ENCODE measurements around the gene RBM47.

DNA sequence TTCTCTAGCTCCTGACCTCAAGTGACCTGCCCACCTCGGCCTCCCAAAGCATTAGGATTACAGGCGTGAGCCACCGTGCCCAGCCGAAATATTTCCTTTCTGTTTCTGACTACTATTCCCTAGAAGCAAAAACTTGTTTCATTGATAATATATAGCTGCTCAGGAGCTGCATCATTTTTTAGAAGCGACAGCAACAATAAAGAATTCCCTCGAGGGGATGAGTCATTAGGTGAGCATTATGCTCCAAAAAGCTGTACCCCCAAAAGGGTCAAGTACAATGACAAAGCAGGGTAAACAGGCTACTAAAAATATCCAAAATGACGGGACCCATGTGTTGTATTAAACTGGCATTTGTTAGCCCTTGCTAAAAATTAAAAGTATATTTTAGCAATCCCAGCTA is 67.0 kb downstream of the RBM47 start:
- TF ChIP-seq, protein P1, sequence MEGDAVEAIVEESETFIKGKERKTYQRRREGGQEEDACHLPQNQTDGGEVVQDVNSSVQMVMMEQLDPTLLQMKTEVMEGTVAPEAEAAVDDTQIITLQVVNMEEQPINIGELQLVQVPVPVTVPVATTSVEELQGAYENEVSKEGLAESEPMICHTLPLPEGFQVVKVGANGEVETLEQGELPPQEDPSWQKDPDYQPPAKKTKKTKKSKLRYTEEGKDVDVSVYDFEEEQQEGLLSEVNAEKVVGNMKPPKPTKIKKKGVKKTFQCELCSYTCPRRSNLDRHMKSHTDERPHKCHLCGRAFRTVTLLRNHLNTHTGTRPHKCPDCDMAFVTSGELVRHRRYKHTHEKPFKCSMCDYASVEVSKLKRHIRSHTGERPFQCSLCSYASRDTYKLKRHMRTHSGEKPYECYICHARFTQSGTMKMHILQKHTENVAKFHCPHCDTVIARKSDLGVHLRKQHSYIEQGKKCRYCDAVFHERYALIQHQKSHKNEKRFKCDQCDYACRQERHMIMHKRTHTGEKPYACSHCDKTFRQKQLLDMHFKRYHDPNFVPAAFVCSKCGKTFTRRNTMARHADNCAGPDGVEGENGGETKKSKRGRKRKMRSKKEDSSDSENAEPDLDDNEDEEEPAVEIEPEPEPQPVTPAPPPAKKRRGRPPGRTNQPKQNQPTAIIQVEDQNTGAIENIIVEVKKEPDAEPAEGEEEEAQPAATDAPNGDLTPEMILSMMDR (tag by site-specific recombination; IDR thresholded peaks at IDR 0.05): no peak
- TF ChIP-seq, protein P2, sequence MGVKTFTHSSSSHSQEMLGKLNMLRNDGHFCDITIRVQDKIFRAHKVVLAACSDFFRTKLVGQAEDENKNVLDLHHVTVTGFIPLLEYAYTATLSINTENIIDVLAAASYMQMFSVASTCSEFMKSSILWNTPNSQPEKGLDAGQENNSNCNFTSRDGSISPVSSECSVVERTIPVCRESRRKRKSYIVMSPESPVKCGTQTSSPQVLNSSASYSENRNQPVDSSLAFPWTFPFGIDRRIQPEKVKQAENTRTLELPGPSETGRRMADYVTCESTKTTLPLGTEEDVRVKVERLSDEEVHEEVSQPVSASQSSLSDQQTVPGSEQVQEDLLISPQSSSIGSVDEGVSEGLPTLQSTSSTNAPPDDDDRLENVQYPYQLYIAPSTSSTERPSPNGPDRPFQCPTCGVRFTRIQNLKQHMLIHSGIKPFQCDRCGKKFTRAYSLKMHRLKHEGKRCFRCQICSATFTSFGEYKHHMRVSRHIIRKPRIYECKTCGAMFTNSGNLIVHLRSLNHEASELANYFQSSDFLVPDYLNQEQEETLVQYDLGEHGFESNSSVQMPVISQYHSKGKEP (tag by site-specific recombination; IDR thresholded peaks at IDR 0.05): no peak
- TF ChIP-seq ZNF274 (IDR thresholded peaks at IDR 0.05; ENCODE audit: low read length) (no peak), ZNF274 (tag by site-specific recombination; IDR thresholded peaks at IDR 0.05; ENCODE audit: borderline replicate concordance) (no peak), ZNF311 (tag by site-specific recombination; IDR thresholded peaks at IDR 0.05; ENCODE audit: borderline replicate concordance) (no peak)
